SK-N-SH treated with all-trans-retinoic acid at 6 μM for 48 hours (cell line): ENCODE results near the gene JPT1.

Experiments used
- ATAC-seq: fragments of 200-7000 bp; cut with Tn5 transposase; 3 replicates; pipeline ENCODE4 v1.9.1; 2020; ENCODE audit warnings: mild to moderate bottlenecking, moderate library complexity
- ARNTL ChIP-seq: fragments of 450-650 bp; formaldehyde crosslinking; IDR thresholded peaks from 2 replicates; pipeline ENCODE4 v1.5.0; 2020; ENCODE audit warnings: low read depth, mild to moderate bottlenecking, moderate library complexity, borderline replicate concordance
- CSDC2 ChIP-seq: fragments of 250-450 bp; sonication (Bioruptor Pico); IDR thresholded peaks from 2 replicates; pipeline ENCODE4 v1.5.0; 2020; ENCODE audit warnings: mild to moderate bottlenecking, moderate library complexity
- ESRRG ChIP-seq: fragments of 250-450 bp; sonication (Bioruptor Pico); IDR thresholded peaks from 2 replicates; pipeline ENCODE4 v1.6.1; 2021; ENCODE audit warnings: mild to moderate bottlenecking
- GLIS3 ChIP-seq: fragments of 250-450 bp; sonication (Bioruptor Pico); IDR thresholded peaks from 2 replicates; pipeline ENCODE4 v1.5.0; 2020; ENCODE audit warnings: mild to moderate bottlenecking, moderate library complexity
- OSR1 ChIP-seq: fragments of 250-450 bp; sonication (Bioruptor Pico); IDR thresholded peaks from 2 replicates; pipeline ENCODE4 v1.8.0; 2022; ENCODE audit warnings: moderate library complexity, mild to moderate bottlenecking, inconsistent platforms
- PPARA ChIP-seq: fragments of 250-450 bp; sonication (Bioruptor Pico); IDR thresholded peaks from 2 replicates; pipeline ENCODE4 v1.5.0; 2020; ENCODE audit warnings: mild to moderate bottlenecking, borderline replicate concordance
- RARB ChIP-seq: fragments of 250-450 bp; sonication (Bioruptor Pico); IDR thresholded peaks from 2 replicates; pipeline ENCODE4 v1.8.0; 2021; ENCODE audit warnings: mild to moderate bottlenecking, moderate library complexity
- SNAI2 ChIP-seq: fragments of 250-450 bp; sonication (Bioruptor Pico); IDR thresholded peaks from 2 replicates; pipeline ENCODE4 v1.5.0; 2020; ENCODE audit warnings: mild to moderate bottlenecking, moderate library complexity
- TCF4 ChIP-seq: fragments of 250-450 bp; sonication (Bioruptor Pico); IDR thresholded peaks from 2 replicates; pipeline ENCODE4 v1.8.0; 2021; ENCODE audit warnings: mild to moderate bottlenecking, moderate library complexity, borderline replicate concordance
- TOX ChIP-seq: fragments of 250-450 bp; sonication (Bioruptor Pico); IDR thresholded peaks from 2 replicates; pipeline ENCODE4 v1.8.0; 2021; ENCODE audit warnings: mild to moderate bottlenecking, moderate library complexity, borderline replicate concordance
- ZC3H10 ChIP-seq: fragments of 250-450 bp; sonication (Bioruptor Pico); IDR thresholded peaks from 2 replicates; pipeline ENCODE4 v1.5.1; 2021; ENCODE audit warnings: mild to moderate bottlenecking, moderate library complexity
- ZFP3 ChIP-seq: fragments of 250-450 bp; sonication (Bioruptor Pico); IDR thresholded peaks from 2 replicates; pipeline ENCODE4 v1.5.0; 2020; ENCODE audit warnings: mild to moderate bottlenecking, moderate library complexity
- ZFP30 ChIP-seq: fragments of 450-650 bp; formaldehyde crosslinking; IDR thresholded peaks from 2 replicates; pipeline ENCODE4 v1.5.0; 2022; ENCODE audit warnings: mild to moderate bottlenecking, moderate library complexity
- ZNF565 ChIP-seq: fragments of 450-650 bp; formaldehyde crosslinking; conservative IDR thresholded peaks from 2 replicates; pipeline ENCODE4 v1.5.0; 2020; ENCODE audit warnings: low read depth, mild to moderate bottlenecking, moderate library complexity
- ZNF70 ChIP-seq: fragments of 450-650 bp; formaldehyde crosslinking; IDR thresholded peaks from 2 replicates; pipeline ENCODE4 v1.5.0; 2020; ENCODE audit warnings: mild to moderate bottlenecking, moderate library complexity
- ZNF8 ChIP-seq: fragments of 450-650 bp; formaldehyde crosslinking; IDR thresholded peaks from 2 replicates; pipeline ENCODE4 v1.5.0; 2020; ENCODE audit warnings: mild to moderate bottlenecking, moderate library complexity
- TF ChIP-seq, protein P1 (sequence below): fragments of 250-450 bp; sonication (Bioruptor Pico); IDR thresholded peaks from 2 replicates; pipeline ENCODE4 v1.8.0; 2021; ENCODE audit warnings: low read depth, mild to moderate bottlenecking, moderate library complexity, borderline replicate concordance
- TF ChIP-seq, protein P2 (sequence below): fragments of 250-450 bp; sonication (Bioruptor Pico); IDR thresholded peaks from 2 replicates; pipeline ENCODE4 v1.8.0; 2020; ENCODE audit warnings: mild to moderate bottlenecking, moderate library complexity, borderline replicate concordance
- TF ChIP-seq, protein P3 (sequence below): fragments of 250-450 bp; sonication (Bioruptor Pico); IDR thresholded peaks from 2 replicates; pipeline ENCODE4 v1.5.0; 2020; ENCODE audit warnings: mild to moderate bottlenecking, moderate library complexity
- TF ChIP-seq, protein P4 (sequence below): fragments of 250-450 bp; sonication (Bioruptor Pico); IDR thresholded peaks from 2 replicates; pipeline ENCODE4 v1.5.1; 2021; ENCODE audit warnings: mild to moderate bottlenecking, moderate library complexity

The JPT1 gene

DNA sequence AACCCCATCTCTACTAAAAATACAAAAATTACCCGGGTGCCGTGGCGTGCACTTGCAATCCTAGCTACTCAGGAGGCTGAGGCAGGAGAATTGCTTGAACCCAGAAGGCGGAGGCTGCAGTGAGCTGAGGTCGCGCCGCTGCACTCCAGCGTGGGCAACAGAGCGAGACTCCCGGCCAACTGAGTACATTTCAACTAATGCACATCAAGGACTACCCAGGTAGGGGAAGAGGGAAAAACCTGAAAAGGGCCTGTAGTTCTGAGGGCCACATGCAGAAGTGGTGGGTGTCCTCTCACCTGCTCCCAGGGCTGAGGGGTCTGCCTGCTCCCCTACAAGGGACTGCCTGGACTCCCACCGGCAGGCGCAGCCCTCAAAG lies 67.1 kb downstream of the JPT1 start:
- TF ChIP-seq ZNF70 (CRISPR knock-in tag) (no peak), ZFP3 (CRISPR knock-in tag) (no peak), GLIS3 (CRISPR knock-in tag) (no peak), TCF4 (CRISPR knock-in tag) (no peak), SNAI2 (CRISPR knock-in tag) (no peak), PPARA (CRISPR knock-in tag) (no peak), ARNTL (CRISPR knock-in tag) (no peak), ESRRG (no peak), OSR1 (CRISPR knock-in tag) (no peak), ZFP30 (CRISPR knock-in tag) (no peak), ZNF565 (no peak), ZC3H10 (no peak)
- TF ChIP-seq, protein P1, sequence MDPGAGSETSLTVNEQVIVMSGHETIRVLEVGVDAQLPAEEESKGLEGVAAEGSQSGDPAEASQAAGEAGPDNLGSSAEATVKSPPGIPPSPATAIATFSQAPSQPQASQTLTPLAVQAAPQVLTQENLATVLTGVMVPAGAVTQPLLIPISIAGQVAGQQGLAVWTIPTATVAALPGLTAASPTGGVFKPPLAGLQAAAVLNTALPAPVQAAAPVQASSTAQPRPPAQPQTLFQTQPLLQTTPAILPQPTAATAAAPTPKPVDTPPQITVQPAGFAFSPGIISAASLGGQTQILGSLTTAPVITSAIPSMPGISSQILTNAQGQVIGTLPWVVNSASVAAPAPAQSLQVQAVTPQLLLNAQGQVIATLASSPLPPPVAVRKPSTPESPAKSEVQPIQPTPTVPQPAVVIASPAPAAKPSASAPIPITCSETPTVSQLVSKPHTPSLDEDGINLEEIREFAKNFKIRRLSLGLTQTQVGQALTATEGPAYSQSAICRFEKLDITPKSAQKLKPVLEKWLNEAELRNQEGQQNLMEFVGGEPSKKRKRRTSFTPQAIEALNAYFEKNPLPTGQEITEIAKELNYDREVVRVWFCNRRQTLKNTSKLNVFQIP: no peak
- TF ChIP-seq, protein P2, sequence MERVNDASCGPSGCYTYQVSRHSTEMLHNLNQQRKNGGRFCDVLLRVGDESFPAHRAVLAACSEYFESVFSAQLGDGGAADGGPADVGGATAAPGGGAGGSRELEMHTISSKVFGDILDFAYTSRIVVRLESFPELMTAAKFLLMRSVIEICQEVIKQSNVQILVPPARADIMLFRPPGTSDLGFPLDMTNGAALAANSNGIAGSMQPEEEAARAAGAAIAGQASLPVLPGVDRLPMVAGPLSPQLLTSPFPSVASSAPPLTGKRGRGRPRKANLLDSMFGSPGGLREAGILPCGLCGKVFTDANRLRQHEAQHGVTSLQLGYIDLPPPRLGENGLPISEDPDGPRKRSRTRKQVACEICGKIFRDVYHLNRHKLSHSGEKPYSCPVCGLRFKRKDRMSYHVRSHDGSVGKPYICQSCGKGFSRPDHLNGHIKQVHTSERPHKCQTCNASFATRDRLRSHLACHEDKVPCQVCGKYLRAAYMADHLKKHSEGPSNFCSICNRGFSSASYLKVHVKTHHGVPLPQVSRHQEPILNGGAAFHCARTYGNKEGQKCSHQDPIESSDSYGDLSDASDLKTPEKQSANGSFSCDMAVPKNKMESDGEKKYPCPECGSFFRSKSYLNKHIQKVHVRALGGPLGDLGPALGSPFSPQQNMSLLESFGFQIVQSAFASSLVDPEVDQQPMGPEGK: no peak
- no peak for ATAC-seq

DNA sequence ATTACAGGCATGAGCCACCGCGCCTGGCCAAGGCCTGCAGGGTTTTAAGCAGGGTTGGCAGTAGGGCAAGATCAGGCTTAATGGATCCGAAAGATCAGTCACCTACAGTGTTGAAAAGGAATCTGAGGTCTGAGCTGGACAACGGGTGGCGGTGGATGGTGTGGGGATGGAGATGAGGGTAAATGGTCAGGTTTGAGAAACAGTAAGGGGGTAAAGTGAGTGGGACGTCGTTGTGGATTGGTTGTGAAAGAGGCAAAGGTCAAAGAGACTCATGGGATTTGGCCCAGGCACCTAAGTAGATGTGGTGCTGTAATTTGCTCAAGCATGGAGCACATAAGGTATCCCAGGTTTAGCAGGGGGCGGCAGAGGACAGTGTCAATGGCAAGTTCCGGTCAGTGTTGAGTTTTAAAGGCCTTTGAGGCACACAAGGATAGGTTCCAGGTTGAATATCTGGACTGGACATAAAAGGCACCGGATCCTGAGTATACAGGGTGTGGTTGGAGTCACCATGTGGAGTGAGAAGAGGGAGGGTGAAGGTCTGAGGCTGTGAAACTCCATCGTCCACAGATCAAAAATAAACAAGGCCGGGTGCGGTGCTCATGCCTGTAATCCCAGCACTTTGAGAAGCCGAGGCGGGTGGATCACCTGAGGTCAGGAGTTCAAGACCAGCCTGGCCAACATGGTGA lies 67.7 kb downstream of the JPT1 start:
- TF ChIP-seq TOX (CRISPR knock-in tag): no peak
- TF ChIP-seq ESRRG: no peak
- TF ChIP-seq, protein P3, sequence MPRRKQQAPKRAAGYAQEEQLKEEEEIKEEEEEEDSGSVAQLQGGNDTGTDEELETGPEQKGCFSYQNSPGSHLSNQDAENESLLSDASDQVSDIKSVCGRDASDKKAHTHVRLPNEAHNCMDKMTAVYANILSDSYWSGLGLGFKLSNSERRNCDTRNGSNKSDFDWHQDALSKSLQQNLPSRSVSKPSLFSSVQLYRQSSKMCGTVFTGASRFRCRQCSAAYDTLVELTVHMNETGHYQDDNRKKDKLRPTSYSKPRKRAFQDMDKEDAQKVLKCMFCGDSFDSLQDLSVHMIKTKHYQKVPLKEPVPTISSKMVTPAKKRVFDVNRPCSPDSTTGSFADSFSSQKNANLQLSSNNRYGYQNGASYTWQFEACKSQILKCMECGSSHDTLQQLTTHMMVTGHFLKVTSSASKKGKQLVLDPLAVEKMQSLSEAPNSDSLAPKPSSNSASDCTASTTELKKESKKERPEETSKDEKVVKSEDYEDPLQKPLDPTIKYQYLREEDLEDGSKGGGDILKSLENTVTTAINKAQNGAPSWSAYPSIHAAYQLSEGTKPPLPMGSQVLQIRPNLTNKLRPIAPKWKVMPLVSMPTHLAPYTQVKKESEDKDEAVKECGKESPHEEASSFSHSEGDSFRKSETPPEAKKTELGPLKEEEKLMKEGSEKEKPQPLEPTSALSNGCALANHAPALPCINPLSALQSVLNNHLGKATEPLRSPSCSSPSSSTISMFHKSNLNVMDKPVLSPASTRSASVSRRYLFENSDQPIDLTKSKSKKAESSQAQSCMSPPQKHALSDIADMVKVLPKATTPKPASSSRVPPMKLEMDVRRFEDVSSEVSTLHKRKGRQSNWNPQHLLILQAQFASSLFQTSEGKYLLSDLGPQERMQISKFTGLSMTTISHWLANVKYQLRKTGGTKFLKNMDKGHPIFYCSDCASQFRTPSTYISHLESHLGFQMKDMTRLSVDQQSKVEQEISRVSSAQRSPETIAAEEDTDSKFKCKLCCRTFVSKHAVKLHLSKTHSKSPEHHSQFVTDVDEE (CRISPR knock-in tag): no peak
- TF ChIP-seq, protein P2: no peak
- TF ChIP-seq, protein P1: no peak
- no peak for TF ChIP-seq ARNTL (CRISPR knock-in tag)
- no peak for TF ChIP-seq ZNF8 (CRISPR knock-in tag)
- no peak for TF ChIP-seq GLIS3 (CRISPR knock-in tag)
- TF ChIP-seq CSDC2 (CRISPR knock-in tag): no peak
- no peak for TF ChIP-seq TCF4 (CRISPR knock-in tag)
- no peak for TF ChIP-seq ZNF70 (CRISPR knock-in tag)
- no peak for TF ChIP-seq PPARA (CRISPR knock-in tag)
- no peak for TF ChIP-seq ZNF565
- TF ChIP-seq RARB (CRISPR knock-in tag): no peak
- no peak for TF ChIP-seq SNAI2 (CRISPR knock-in tag)
- TF ChIP-seq, protein P4, sequence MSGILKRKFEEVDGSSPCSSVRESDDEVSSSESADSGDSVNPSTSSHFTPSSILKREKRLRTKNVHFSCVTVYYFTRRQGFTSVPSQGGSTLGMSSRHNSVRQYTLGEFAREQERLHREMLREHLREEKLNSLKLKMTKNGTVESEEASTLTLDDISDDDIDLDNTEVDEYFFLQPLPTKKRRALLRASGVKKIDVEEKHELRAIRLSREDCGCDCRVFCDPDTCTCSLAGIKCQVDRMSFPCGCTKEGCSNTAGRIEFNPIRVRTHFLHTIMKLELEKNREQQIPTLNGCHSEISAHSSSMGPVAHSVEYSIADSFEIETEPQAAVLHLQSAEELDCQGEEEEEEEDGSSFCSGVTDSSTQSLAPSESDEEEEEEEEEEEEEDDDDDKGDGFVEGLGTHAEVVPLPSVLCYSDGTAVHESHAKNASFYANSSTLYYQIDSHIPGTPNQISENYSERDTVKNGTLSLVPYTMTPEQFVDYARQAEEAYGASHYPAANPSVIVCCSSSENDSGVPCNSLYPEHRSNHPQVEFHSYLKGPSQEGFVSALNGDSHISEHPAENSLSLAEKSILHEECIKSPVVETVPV: no peak
- ATAC-seq: no peak
